Memory B cell (primary cell): ENCODE measurements around the gene DZIP3.

Experiments
- ATAC-seq: fragments of 150-1000 bp; cut with Tn5 transposase; 2 replicates; pipeline ENCODE4 v1.10.0; 2021; ENCODE audit warnings: low read depth, mild to moderate bottlenecking, moderate library complexity
- DNase-seq, 2 donors: peaks; one replicate each; pipeline ENCODE4 v3.0.0; 2022; ENCODE audit warnings: low spot score in 2 of 2
- H3K27ac Mint-ChIP-seq: one replicate; pipeline ENCODE4 v1.8.0; 2022; ENCODE audit warnings: mild to moderate bottlenecking, moderate library complexity, mixed read lengths
- H3K27me3 Mint-ChIP-seq: one replicate; pipeline ENCODE4 v1.8.0; 2022; ENCODE audit warnings: mixed read lengths
- H3K36me3 Mint-ChIP-seq: one replicate; pipeline ENCODE4 v1.8.0; 2022; ENCODE audit warnings: mild to moderate bottlenecking, mixed read lengths
- H3K4me1 Mint-ChIP-seq: one replicate; pipeline ENCODE4 v1.8.0; 2022; ENCODE audit warnings: mixed read lengths
- H3K4me3 Mint-ChIP-seq: one replicate; pipeline ENCODE4 v1.8.0; 2022; ENCODE audit warnings: mild to moderate bottlenecking, moderate library complexity, mixed read lengths
- H3K9me3 Mint-ChIP-seq: one replicate; pipeline ENCODE4 v1.8.0; 2022; ENCODE audit warnings: mixed read lengths

DZIP3 gene

DNA sequence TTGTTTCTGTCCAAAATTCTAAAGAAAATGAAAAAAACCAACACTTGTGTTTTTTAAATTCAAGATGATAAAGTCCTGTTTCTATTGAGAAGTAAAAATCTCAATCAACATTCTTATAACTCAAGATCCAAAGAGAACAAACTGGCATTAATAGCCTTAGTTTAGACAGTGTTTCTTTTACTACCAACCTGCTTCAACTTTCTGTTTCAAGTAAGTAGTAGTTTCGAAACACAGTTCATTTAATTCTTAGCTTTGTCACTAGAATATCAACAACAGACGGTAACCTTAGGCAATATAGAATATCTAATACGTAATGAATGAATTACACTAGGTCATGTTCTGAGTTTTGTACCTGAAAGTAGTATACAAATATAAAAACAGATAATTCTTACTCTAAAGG is 24.0 kb upstream of the DZIP3 start:
- no peak for ATAC-seq
- H3K4me1 Mint-ChIP-seq: no peaks in the 10 kb centered on the region
- no peak overlapping the region for H3K27ac Mint-ChIP-seq
- H3K9me3 Mint-ChIP-seq: no peaks in the 10 kb centered on the region
- H3K36me3 Mint-ChIP-seq: peaks cover 4% of the 10 kb centered on the region
- DNase-seq: no peak
- H3K27me3 Mint-ChIP-seq: no peaks in the 10 kb centered on the region
- H3K4me3 Mint-ChIP-seq: no peak overlapping the region

DNA sequence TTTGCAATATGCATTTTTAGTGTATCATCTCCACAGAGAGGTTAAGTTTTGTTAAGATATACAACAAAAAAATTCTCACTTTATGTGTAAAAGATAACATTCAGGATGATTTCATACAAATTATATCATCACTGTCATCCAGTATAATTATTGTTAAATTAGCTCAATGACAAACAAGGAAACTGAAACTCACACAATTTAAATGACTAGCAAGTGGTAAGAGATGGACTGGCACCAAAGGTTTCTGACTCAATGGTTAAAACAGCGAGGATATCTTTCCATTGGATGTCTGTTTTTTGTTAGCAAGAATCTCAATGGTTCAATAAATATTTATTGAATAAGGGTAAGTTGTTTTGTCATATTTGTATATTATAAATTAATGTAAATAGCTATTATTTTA is 22.9 kb upstream of the DZIP3 start:
- Mint-ChIP-seq H3K36me3 (peaks cover 2% of the 10 kb centered on the region), H3K4me3 (no peak overlapping the region), H3K27ac (no peak overlapping the region), H3K27me3 (no peaks in the 10 kb centered on the region), H3K9me3 (no peaks in the 10 kb centered on the region), H3K4me1 (no peaks in the 10 kb centered on the region)
- ATAC-seq: no peak
- DNase-seq: no peak

DNA sequence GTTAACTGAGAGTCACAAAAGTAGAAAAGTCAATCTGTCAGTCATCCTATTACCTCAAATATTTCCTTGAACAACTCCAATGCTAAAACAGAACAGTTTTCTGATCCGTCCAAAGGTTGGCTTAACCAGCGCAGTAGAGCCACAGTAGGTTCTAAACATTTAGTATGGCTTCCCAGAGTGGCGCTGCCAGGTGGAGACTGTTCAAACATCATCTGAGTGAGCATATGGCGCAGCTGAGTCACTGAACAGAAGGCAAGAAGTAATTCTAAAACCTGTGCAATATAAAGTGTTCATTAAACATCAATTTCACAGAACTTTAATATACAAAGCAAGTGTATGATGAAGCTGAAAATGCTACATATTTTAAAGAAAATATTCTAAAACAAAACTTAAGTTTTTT is 20.2 kb upstream of the DZIP3 start:
- peaks cover 11% of the 10 kb centered on the region for H3K36me3 Mint-ChIP-seq
- ATAC-seq (no peak), DNase-seq (no peak)
- no peaks in the 10 kb centered on the region for H3K27me3 Mint-ChIP-seq
- no peaks in the 10 kb centered on the region for H3K9me3 Mint-ChIP-seq
- H3K27ac Mint-ChIP-seq: no peak overlapping the region
- H3K4me3 Mint-ChIP-seq: no peak overlapping the region
- H3K4me1 Mint-ChIP-seq: no peaks in the 10 kb centered on the region

DNA sequence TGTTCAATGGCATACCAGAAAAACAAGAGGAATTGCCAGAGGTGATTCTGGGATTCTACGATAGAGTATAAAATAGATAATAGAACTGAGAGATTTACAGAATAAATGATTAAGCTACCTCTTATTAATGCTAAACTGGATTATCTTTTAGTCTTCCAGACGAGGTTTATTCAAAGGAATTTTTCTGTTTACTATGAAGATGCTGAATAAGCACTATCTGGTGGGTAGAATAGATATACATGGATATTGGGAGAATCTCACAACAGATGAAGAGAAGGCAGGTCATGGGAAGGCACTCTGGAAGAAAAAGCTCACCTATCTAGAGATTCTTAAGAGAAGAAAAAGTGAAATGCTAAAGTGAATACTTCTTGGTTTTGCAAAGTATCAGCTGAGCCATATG is 11.5 kb upstream of the DZIP3 start:
- no peak for DNase-seq
- H3K4me1 Mint-ChIP-seq: no peaks in the 10 kb centered on the region
- no peaks in the 10 kb centered on the region for H3K27me3 Mint-ChIP-seq
- no peak for ATAC-seq
- no peak overlapping the region for H3K4me3 Mint-ChIP-seq
- H3K36me3 Mint-ChIP-seq: peaks cover 10% of the 10 kb centered on the region
- no peaks in the 10 kb centered on the region for H3K9me3 Mint-ChIP-seq
- no peak overlapping the region for H3K27ac Mint-ChIP-seq

DNA sequence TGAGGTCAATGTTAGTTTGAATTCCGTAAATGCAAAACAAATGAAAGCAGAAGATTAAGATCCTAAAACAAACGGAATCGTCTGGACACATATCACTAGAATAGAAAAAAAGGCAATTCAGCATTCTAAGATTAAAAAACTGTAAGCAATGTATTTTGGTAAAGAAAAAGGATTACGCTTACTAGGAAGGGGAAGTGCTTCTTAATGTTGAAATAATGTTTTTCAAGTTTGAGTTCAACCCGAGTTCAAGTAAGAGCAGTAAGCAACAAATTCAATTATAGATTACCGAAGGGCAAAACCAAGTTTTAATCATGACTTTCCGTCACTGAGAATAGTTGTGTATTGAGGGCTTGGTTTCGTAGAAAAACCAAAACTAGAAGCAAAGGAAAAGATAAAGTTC is 921 bp upstream of the DZIP3 start:
- Mint-ChIP-seq H3K4me3 (peak overlapping the region; percentile 95), H3K27ac (peak overlapping the region; percentile 100), H3K27me3 (no peaks in the 10 kb centered on the region), H3K36me3 (no peaks in the 10 kb centered on the region), H3K4me1 (peaks cover 18% of the 10 kb centered on the region), H3K9me3 (no peaks in the 10 kb centered on the region)
- ATAC-seq (no peak), DNase-seq (peak in 1 of 2 donors; percentile 2)

DNA sequence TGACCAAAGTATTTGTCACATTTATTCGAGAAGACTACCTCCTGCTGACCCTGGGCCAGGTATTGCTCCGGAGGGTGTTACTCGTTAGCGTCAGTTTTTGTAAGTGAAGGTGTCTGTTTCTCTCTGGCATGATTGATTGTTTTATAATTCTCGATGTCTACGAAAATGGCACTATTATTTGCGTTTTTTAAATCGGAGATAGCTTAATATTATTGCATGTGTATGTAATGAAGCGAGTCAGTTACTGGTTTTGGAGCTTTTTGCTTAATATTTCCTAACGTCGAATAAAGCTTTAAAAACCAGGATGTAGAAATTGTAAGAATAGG is 439 bp downstream of the DZIP3 start:
- no peaks in the 10 kb centered on the region for H3K36me3 Mint-ChIP-seq
- H3K4me1 Mint-ChIP-seq: peaks cover 22% of the 10 kb centered on the region
- ATAC-seq: no peak

DNA sequence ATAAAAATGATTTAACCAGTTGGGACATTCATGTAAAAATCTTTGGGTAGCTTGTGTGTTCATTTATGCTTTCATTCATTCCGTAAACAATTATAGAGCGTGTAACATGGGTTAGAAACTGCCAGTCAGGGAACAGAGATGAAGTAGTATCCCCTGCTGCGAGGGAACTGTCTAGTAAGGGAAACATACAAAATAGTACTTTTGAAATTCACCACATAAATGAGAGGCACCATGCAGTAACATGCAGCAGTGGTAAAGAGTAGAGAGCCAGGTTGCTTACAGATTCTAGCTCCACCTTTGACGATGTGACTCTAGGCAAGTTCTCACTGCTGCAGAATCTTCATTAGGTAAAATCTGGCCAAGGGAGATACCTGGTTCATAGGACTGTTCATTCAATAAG is 938 bp downstream of the DZIP3 start:
- H3K36me3 Mint-ChIP-seq: no peaks in the 10 kb centered on the region
- peak overlapping the region; percentile 66 for H3K4me3 Mint-ChIP-seq
- ATAC-seq (no peak), DNase-seq (no peak)
- no peaks in the 10 kb centered on the region for H3K9me3 Mint-ChIP-seq
- H3K4me1 Mint-ChIP-seq: peaks cover 22% of the 10 kb centered on the region
- H3K27me3 Mint-ChIP-seq: no peaks in the 10 kb centered on the region
- H3K27ac Mint-ChIP-seq: peak overlapping the region; percentile 100

More for the DNA sequence above, 439 bp downstream of the DZIP3 start:
- peak overlapping the region; percentile 100 for H3K27ac Mint-ChIP-seq
- H3K27me3 Mint-ChIP-seq: no peaks in the 10 kb centered on the region
- no peak for DNase-seq
- H3K9me3 Mint-ChIP-seq: no peaks in the 10 kb centered on the region
- peak overlapping the region; percentile 95 for H3K4me3 Mint-ChIP-seq

DNA sequence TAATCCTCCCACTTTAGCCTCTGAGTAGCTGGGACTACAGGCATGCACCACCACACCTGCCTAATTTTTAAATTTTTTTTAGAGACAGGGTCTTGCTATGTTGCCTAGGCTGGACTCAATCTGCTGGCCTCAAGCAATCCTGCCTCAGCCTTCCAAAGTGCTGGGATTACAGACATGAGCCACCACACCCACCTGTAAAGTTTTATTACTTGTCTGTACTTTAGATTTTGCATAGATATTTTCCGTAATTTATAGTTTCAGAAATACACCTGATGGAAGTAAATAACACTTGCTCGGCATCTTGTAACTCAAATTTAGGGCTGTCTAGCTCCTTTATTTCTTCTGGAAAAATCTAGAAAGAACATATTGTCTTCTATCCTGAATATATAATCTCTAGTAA is 5.8 kb downstream of the DZIP3 start:
- ATAC-seq (no peak), DNase-seq (no peak)
- H3K36me3 Mint-ChIP-seq: peaks cover 2% of the 10 kb centered on the region
- peaks cover 21% of the 10 kb centered on the region for H3K4me1 Mint-ChIP-seq
- no peak overlapping the region for H3K27ac Mint-ChIP-seq
- no peaks in the 10 kb centered on the region for H3K27me3 Mint-ChIP-seq
- H3K9me3 Mint-ChIP-seq: no peaks in the 10 kb centered on the region
- no peak overlapping the region for H3K4me3 Mint-ChIP-seq

DNA sequence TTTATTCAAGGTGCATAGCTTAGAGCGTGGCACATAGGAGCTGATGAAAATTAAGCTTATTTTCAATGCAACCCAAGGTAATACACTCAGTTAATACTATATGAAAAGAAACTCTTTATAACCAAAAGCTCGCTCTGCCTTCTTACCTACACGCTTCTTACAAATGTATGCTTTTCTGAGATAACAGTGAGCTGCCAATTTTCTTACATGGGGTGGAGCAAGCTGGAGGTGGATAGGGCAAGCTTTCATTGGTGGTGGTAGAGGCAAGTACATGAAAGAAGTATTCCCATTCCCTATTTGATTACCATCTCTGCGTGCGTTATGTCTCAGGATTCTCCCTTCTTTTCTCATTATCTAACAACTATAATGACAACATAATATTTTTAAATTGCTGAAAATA is 8.9 kb downstream of the DZIP3 start:
- no peaks in the 10 kb centered on the region for H3K27me3 Mint-ChIP-seq
- ATAC-seq (no peak), DNase-seq (no peak)
- no peak overlapping the region for H3K4me3 Mint-ChIP-seq
- no peaks in the 10 kb centered on the region for H3K9me3 Mint-ChIP-seq
- no peak overlapping the region for H3K27ac Mint-ChIP-seq
- peaks cover 17% of the 10 kb centered on the region for H3K4me1 Mint-ChIP-seq
- H3K36me3 Mint-ChIP-seq: peaks cover 2% of the 10 kb centered on the region

DNA sequence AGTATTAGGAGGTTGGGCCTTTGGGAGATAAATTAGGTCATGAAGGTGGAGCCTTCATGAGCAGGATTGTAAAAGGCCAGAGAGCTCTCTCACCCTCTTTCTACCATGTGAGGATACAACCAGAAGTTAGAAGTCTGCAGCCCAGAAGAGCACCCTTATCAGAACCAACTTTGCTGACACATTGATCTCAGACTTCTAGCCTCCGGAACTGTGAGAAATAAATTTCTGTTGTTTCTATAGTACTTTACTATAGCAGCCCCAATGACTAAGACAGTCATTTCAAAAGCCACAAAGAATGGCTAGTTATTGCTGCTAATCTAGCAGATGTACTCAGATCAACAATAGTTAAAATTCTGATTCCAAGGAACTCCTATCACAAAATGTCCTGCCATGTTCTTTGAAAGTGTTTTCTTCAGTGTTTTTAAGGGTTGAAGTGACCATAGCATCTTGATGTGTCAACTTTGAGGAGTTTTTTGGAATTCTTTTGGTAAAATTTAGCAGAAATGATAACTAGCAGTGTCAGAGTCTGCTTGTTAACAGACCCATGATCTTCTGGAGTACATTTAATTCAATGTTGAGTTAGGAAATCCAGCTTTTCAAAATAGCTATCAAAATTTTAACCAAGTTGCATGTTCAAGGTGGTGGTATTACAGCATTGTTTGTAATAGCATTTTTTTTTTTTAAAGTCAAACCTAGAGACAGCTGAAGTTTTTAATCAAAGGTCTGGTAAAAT is 10.3 kb downstream of the DZIP3 start:
- no peaks in the 10 kb centered on the region for H3K27me3 Mint-ChIP-seq
- H3K27ac Mint-ChIP-seq: no peak overlapping the region
- H3K4me1 Mint-ChIP-seq: peaks cover 20% of the 10 kb centered on the region
- no peaks in the 10 kb centered on the region for H3K9me3 Mint-ChIP-seq
- no peak overlapping the region for H3K4me3 Mint-ChIP-seq
- no peak for ATAC-seq
- DNase-seq: no peak
- peaks cover 2% of the 10 kb centered on the region for H3K36me3 Mint-ChIP-seq

DNA sequence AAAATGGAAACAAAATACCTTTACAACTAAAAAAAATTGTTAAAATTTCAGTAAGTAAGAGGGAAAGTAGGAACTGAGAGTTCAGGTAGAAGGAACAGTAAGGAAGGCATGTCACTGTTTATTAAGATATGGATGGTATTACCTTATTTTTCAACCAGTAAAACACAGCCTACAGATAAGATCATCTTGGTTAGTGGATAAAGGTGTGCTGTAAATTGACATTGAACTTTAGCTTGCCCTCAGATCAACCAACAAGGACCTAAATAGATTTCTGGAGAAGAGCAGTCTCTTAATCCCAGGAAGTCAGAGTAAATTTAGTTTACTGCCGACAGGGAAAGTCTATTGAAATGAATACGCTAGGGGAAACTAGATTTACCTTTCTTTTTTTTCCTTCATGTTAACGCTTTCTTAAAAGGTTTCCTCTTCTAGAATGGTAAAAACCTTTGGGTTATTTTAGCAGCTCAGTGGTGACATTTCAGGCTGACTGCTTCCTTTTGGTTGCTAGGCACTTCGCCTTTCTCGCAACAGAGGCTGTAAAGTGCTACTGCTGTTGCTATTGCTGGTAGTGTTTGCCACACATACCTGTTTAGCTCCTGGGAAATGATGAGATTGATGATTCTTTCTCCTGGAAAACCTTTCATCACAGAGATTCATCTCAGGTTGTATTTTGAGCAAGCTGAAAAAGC is 12.9 kb downstream of the DZIP3 start:
- DNase-seq (peak in 1 of 2 donors; percentile 11), ATAC-seq (peak; percentile 82)
- Mint-ChIP-seq H3K4me3 (peak overlapping the region; percentile 50), H3K27ac (peak overlapping the region; percentile 82), H3K36me3 (peaks cover 2% of the 10 kb centered on the region), H3K4me1 (peaks cover 14% of the 10 kb centered on the region), H3K27me3 (no peaks in the 10 kb centered on the region), H3K9me3 (no peaks in the 10 kb centered on the region)

DNA sequence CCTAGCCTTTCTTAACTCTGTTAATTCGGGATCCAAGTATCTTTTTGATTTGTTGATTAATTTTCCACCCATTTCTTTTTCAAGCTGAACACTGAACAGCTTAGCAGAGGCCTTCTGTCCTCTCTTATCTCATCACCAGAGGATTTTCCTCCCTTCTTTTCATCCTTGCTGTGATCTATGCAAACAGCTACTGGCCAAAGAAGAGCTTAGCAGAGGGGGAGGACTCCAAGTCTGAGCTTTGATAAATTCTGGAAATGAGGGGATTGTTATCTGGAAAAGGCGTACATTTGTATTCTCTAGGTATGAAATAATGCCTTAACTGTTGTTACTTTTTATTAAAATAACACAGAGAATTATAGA is 13.4 kb downstream of the DZIP3 start:
- Mint-ChIP-seq H3K36me3 (peaks cover 4% of the 10 kb centered on the region), H3K9me3 (no peaks in the 10 kb centered on the region), H3K4me3 (peak overlapping the region; percentile 50), H3K27ac (peak overlapping the region; percentile 82), H3K27me3 (no peaks in the 10 kb centered on the region), H3K4me1 (peaks cover 14% of the 10 kb centered on the region)
- no peak for DNase-seq
- no peak for ATAC-seq

DNA sequence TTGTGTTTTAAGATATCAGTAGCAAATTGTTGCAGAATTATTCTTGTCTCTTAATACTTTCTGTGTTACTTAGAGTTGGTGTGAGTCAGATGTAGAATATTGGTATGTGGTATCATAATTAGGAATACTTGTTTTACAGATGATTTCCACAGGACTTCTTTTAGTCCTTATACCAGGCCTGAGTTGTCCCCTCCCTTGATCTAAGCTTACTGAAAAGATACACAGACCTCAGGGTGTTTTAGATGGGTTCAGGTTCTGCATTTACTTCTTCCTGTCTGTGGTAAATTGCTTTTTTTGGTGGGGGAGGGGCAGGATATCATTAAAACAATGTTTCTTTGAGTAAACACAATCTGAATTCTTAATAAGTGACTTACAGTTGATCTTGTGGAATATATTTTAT is 14.2 kb downstream of the DZIP3 start:
- Mint-ChIP-seq H3K4me1 (peaks cover 14% of the 10 kb centered on the region), H3K36me3 (peaks cover 5% of the 10 kb centered on the region), H3K27ac (peak overlapping the region; percentile 82), H3K9me3 (no peaks in the 10 kb centered on the region), H3K4me3 (peak overlapping the region; percentile 70), H3K27me3 (no peaks in the 10 kb centered on the region)
- ATAC-seq: peak; percentile 82
- peak in 1 of 2 donors; percentile 40 for DNase-seq

DNA sequence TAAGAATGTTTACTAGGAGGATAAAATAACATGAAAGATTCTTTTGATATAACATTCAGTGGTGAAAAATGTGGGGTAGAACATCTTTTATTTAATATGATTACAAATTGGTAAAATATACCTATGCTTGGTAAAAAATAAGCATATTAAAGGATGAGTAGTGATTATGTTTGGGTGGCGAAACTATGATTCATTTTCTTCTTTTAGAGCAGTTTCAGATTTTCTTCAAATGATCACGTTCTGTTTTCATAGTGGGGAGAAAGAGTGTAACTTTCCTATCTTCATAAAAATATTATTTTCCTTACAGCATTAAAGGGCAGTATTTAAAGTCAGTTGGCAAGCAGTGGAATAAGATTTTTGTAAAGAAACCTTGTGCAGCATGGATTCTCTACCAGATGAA is 15.5 kb downstream of the DZIP3 start:
- H3K27ac Mint-ChIP-seq: no peak overlapping the region
- no peaks in the 10 kb centered on the region for H3K9me3 Mint-ChIP-seq
- no peaks in the 10 kb centered on the region for H3K27me3 Mint-ChIP-seq
- H3K4me1 Mint-ChIP-seq: peaks cover 14% of the 10 kb centered on the region
- H3K36me3 Mint-ChIP-seq: peaks cover 9% of the 10 kb centered on the region
- DNase-seq (no peak), ATAC-seq (no peak)
- H3K4me3 Mint-ChIP-seq: no peak overlapping the region

DNA sequence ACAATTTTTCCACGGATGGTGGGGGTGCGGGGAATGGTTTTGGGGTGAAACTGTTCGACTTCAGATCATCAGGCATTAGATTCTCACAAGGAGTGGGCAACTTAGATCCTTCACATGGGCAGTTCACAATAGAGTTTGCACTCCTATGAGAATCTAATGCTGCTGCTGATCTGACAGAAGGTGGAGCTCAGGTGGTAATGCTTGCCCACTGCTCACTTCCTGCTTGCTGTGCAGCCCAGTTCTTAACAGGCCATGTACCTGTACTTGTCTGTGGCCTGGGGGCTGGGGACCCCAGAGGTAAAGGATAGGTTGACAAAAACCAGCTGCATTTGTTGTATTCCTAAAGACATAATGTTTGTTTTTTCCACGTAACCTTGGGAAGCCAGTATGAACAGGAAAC is 16.0 kb downstream of the DZIP3 start:
- no peak overlapping the region for H3K4me3 Mint-ChIP-seq
- peaks cover 14% of the 10 kb centered on the region for H3K4me1 Mint-ChIP-seq
- no peak overlapping the region for H3K27ac Mint-ChIP-seq
- DNase-seq (no peak), ATAC-seq (no peak)
- peaks cover 13% of the 10 kb centered on the region for H3K36me3 Mint-ChIP-seq
- no peaks in the 10 kb centered on the region for H3K27me3 Mint-ChIP-seq
- no peaks in the 10 kb centered on the region for H3K9me3 Mint-ChIP-seq
